Activated CD8-positive, alpha-beta memory T cell treated with anti-CD3 and anti-CD28 coated beads for 1 hour (primary cell): ENCODE results near the gene AAK1.

Source experiments
- DNase-seq, 2 donors: peaks; one replicate each; pipeline ENCODE4 v3.0.0-alpha.2; 2020; ENCODE audit warnings: low read depth in 1 of 2; ENCODE audit errors: extremely low read depth in 1 of 2

The AAK1 gene

DNA sequence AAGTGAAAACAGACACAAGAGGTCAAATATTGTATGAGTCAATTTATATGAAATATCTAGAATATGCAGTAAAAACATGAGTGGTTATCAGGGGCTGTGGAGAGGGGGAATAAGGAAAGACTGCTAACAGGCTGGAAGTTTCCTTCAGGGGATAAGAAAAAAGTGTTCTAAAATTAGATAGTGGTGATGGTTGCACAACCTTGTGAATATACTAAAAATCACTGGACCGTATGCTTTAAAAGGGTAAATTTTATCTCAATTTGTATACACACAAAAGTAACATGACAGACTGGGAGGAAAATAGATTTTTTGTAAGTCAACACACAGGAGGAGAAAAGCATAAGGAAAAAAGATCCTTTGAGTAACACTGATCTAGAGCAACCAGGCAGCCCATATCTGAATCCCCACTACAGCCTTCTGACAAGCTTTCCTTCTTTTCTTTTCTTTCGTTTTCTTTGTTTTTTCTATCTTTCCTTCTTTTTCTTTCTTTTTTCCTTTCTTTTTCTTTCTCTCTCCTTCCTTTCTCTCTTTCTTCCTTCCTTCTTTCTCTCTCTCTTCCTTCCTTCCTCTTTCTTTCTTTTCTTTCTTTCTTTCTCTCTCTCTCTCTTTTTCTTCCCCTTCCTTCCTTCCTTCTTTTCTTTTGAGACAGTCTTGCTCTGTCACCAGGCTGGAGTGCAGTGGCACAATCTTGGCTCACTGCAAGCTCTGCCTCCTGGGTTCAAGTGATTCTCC is 95.4 kb downstream of the AAK1 start:
- no peak for DNase-seq

DNA sequence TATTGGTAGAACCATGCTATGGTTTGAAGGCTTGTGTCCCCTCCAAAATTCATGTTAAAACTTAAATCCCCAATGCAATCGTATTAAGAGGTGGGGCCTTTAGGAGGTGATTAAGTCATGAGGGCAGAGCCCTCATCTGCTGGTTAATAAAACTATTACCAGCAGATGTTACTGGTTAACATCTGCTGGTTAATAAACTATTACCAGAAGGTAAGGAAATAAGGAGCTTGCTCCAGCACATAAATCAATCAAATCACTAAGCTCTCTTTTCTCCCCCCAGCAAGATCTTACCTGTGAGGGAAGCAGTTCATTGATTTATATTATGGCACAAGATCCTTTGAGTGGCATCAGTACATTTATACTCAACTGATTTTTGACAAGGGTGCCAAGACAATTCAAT is 96.9 kb downstream of the AAK1 start:
- no peak for DNase-seq

DNA sequence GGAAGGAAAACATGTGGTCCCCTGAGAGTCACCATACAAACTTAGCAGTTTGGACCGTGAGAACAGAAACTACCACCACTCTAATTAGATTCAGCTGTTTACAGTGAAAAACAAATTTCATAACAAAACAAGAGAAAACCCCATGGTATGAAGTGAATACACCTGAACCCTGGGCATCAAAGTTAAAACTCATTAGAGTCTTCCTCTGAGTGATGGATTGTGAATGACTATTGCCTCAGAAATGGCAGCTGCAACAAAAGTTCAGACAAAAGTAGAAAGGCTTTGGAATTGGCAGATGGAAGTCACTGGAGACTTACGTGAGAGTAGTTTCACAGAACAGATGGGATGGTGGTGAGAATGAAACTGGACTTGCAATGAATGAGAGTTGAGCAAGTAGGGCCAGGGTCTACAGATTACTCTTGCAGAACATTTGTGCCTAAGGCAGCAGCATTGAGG is 98.0 kb downstream of the AAK1 start:
- DNase-seq = no peak

DNA sequence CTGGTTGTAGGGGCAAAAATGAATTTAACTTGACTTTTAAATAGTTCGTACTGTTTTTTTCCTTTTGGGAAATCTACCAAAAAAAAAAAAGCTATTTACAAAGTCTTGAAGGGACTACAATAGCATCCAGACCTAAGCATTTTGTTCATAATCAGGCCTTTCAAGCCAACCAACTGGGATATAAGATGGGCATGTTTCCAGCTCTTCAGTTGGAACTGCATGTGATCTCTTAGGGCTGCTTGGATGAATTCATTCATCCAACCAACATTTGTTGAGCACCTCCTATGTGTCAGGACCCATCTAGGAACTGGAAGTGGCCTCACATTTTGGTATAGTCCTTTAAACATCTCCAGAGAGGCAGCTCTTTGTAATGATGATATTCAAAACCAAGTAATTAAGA is 98.6 kb downstream of the AAK1 start:
- DNase-seq = no peak

DNA sequence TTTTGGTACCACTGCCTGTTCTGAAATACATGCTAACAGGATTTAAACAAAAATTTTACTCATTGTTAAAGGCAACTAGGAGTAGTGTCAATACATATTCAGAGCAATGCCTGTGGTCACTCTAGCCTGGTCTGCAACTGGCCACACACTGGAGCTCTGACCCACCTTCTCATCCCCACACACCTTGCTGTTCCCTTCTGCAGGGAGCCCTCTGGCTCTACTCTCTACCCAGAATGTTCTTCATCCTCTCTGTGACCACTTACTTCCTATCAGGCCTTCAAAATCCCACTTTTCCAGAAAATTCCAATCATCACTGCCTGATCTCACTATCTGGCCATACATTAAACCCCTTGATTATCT is 104.0 kb downstream of the AAK1 start:
- DNase-seq = no peak

DNA sequence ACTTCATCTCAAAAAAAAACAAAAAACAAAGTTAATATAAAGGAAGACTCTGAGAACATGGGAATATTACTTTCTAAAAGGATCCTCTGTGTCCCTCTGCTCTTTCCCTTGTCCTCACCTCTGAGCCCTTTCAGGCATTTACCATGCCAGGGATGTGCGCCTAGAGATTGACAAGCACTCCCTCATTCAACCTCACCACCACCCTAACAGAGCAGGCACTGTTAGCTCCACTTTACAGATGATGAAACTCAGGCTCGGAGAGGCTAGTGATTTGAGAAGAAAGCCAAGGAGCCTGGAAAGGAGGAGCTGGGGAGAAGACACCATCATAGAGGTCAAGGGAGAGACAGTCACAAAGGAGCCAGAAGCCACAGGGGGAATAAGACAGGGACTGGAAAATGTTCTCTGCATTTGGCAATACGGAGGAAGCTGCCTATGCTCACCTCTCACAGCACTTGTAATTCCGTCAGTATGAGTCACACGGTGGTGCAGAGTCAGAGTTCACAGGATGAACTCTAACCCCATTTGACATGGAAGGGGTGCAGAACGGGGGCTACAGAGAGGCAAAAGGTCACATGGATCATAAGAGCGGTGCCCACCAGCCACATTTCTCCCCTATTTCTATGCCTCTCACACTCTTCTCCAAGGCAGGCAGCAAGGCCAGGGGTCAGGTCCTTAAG is 104.5 kb downstream of the AAK1 start:
- no peak for DNase-seq

DNA sequence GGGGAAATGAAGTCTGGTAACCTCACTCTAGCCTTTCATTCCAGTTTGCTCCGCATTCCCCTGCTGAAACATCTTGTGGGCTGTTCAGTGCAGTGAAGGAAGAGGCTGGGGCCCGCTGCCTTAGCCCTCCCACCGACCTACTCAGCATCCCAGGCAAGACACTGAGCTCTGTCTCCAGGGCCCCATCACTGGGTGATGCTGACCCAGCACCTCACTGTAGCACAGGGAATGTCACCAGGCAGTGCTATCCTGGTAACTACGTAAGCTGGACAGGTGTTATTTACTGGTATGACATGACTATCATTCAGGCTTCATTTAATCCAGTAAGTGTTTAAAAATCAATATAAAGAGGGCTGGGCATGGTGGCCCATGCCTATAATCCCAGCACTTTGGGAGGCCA is 105.3 kb downstream of the AAK1 start:
- no peak for DNase-seq

DNA sequence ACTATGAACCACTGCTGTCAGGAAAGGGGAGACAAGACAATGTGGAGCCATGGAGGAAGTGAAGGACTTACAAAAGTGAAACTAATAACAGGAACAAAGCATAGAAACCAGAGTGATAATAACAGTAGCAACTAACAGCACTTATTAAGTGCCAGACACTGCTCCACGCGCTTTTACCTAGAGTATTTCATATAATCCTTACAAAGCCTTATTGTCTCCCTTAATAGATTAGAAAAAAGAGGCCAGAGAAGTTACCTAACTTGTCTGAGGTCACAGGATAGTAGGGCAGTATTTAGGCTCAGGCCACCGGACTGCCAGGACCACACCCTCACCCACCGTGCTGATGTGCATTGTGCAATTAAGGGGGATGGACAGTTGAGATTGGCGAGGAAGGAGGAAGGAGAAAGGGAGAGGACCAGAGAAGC is 107.7 kb downstream of the AAK1 start:
- no peak for DNase-seq

DNA sequence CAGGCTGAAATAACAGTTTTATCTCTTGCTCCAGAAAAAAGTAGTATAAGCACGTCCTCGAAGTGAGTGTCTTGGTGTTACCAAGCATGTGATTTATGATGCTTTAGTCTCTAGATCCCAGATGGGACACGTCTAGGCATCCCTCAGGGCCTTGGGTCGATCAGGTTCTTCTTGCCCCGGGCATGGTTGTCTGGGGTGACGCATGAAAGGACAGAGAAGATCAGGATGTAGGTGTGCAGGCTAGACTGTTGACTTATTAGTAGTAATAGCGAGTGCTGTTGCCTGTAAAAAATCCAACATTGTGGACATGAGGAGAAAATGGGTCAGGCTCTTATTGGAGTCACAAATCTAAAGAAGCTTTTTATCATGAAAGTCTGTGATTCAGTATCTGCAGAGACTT is 112.4 kb downstream of the AAK1 start:
- DNase-seq = no peak

DNA sequence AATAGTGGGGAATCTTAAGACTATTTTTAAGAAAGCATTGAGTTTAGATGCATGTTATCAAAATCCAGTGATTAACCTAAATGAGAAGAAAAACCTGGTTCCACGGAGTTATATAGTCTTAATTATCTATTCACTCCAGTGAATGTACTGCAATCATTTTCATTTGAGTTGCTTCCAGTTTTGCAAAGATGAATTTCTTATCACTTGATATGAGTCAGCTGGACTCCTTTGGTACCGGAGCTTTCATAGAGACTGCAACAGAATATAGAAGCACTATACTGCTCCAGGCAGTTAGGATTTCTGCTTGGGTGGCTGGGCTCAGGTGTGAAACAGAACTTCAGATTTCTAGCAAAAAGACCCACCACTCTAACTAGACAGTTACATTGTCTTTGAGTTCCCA is 114.1 kb downstream of the AAK1 start:
- DNase-seq = no peak

DNA sequence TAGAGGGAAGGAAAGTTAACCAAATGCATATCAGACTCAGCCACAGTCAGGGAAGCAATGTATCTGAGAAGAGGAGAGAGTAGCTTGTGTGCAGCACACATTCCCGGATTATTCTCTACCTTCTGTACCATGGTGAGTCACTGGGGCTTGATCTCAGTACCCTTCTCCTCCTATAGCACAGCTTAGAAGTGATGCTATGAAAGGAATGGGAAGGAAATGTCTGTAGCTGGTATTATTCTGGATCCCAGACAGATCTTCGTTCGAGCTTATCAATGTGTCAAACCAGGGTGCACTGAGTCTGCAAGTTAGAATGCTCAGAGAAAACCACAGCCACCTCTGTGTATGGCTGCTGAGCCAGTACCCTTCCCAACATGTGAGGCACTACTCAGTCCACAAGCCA is 118.3 kb downstream of the AAK1 start:
- DNase-seq = no peak

DNA sequence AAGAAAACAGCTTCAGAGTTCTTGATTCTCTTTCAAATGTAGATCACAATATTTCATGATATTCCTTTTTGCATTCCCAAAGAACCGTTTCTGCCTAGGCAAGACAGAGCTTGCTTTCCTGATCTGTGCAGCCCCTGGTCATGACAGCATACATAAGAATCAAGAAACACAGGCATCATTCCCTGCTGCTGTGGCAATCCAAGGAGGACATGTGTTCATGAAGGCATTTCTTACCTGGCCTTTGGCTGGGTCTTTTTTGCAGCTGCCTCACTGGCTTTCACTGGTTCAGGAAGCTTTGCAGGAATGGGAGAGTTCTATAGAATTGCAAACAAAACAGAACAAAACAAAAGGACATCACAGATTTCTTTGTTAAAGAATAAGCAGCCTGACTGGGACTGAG is 118.7 kb downstream of the AAK1 start:
- no peak for DNase-seq

DNA sequence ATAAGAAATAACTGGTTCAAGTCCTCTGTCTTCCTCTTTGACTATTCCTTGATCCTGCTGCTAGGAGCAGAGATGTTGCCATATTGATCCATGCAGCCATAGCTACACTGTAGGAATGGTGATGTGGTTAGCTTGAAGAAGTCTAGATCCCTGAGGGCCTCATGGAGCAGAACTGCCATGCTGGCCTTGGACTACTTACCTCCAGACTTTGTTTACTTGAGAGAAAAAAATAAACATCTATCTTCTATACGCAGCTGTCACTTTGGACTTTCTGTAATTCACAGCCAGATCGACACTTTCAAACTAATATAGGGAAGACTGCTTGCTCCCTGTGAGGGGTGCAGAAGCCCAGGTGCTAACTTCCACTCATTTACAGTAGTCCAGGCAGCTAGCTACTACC is 121.8 kb downstream of the AAK1 start:
- DNase-seq = no peak

DNA sequence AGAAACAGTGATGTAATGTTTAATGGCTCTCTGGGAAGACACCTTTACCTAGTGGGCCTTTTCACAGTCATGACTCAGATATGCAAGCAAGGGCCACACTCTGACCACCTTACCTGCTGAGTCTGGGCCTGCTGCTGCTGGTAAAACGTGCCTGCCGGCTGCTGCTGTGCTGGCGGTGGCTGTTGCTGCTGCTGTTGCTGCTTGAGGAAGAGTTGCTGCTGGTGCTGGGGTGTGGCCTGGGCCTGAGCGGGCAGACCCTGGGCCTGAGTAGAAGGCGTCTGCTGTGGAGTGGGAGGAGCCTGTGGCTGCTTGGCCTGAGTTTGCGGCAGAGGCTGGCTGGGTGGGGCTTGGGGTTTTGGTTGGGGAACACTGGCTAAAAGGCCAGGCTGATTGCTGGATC is 124.7 kb downstream of the AAK1 start:
- no peak for DNase-seq

DNA sequence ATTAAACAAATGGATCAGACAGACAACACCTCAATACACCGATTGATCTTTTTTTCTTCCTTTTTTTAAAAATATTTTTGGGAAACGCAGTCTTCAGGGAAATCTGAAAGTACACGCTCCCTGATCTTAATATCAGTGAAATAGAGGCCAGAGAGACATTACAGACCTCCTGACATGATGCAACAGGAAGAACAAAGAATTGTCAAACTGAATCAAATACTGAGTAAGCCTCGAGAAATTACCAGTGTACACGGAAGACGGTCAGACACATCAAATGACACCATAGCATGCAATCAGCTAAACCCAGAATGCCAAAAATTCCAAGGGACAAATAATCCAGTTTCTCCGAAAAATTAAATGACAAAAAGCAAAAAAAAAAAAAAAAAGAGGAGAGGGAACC is 126.1 kb downstream of the AAK1 start:
- no peak for DNase-seq

DNA sequence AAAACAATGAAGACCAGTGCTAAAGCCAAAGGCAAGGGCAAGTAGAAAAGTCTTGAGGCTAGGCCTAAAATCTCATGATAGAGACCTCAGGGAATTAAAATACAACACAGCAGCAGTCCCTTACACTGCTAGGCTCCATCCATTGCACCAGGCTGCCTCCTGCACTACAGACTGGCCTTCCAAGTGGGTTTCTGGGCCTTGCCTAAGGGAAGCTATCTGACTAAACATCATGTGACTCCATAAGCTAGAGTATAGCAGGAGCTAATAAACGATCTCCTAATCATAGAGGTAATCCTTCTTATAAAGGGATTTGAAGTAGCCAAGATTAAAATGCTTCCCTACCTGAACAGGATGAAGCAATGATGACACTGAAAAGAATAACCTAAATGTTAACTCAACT is 128.7 kb downstream of the AAK1 start:
- no peak for DNase-seq

DNA sequence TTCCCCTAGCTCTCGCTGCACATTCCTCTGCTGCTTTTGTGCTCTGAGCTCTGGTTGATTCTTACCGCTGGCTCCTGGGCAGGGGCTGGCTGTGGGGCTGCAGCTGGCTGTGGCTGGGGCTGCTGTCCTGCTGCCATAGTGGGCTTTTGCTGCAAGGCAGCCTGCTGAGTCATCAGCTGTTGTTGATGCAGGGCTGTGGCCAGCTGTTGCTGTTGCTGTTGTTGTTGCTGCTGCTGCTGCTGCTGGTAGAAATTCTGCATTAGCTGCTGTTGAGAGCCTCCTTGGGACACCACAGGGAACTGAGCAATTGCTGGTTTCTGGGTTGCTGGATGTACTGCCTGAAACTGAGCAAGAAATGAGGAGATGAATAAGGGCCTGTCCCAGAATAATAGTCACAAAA is 129.1 kb downstream of the AAK1 start:
- DNase-seq = no peak

DNA sequence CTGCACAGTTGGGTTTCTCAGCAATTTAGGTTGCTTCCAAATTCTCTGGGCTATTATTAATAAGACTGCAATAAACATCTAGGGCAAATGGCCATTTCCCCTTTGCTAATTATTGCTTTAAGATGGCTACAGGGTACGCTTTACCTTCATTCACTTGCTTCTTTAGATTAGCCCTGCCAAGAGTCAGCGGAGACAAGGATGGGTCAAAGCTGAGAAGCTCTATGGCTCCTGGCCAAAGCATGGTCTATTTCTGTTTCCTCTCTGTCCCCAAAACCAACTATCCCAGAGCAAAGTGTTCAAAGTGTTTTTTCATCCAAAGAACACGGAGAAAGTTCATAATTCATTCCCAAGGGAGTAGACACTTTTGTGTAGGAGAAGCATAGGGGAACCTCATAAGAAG is 131.1 kb downstream of the AAK1 start:
- no peak for DNase-seq

DNA sequence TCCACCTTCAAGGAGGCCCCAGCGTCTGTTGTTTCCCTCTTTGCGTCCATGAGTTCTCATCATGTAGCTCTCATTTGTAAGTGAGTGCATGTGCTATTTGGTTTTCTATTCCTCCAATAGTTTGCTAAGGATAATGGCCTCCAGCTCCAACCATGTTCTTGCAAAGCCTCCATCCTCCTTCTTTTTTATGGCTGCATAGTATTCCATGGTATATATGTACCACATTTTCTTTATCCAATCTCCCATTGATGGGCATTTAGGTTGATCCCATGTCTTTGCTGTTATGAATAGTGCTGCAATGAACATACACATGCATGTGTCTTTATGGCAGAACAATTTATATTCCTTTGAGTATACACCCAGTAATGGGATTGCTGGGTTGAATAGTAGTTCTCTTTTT is 133.3 kb downstream of the AAK1 start:
- DNase-seq = no peak

DNA sequence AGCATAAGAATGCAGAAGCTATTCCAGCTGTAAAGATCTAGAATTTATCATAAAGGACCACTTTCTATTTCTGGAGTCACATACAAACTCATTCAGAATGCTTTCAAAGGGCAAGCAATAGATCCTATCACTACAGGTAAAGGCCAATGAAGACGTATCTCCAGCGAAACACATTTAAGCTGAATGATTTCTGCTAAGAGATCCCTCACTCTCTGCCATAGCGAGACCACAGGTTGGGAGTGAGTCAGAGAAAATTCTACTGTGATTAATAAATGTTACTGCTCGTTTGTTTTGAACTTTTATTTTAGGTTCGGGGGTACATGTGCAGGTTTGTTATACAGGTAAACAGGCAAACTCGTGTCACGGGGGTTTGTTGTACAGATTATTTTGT is 133.8 kb downstream of the AAK1 start:
- DNase-seq = no peak

DNA sequence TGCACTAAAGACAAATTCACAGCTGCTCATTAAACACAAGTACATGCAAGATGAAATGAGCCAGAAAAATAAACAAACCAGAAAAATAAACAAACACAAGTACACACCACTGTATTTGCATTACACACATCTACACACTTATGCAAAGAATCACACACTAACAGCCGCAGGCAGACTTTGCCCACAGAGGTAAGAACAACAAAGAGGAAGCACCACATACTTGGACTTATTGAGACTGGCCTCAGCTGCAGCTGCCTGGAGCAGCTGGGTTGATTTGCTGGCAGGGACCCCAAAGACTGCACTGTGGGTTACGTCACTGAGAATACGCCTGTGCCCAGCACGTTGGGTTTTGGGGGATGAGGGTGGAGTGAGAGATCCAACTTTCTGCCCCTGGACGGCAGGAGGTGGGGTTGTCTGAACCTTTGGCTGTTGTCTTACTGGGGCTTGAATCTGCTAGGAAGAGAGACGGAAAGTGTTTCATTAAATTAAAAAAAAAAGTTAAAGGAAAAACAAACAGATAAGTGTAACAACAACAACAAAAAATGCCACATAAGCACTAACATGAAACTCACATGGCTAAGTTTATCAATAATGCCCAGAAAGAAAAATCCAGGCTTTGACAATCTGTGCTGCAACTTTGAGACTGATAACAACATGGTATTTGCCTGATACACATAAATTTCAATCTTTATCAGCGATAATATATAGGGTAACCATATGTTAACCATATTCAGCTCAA is 134.4 kb downstream of the AAK1 start:
- DNase-seq = no peak

DNA sequence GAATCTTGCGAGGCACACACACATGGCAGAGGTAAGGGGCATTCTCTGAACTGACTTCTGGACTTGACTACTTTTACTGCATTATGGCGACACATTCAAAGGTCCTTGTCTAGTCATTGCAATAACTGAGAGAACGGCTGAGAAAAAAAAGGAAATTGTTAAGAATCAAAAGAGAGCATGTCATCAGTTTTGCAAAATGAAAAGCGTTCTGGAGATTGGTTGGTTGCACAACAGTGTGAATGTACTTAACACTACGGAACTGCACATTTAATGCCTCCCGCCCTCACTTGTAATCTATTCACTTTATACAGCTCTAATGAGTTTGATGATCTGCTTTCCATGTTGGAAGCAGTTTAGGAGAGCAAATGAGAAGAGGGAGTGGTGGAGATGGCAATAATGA is 137.8 kb downstream of the AAK1 start:
- no peak for DNase-seq
